Measurements from ENCODE around the gene TUBGCP5.

The TUBGCP5 gene

DNA sequence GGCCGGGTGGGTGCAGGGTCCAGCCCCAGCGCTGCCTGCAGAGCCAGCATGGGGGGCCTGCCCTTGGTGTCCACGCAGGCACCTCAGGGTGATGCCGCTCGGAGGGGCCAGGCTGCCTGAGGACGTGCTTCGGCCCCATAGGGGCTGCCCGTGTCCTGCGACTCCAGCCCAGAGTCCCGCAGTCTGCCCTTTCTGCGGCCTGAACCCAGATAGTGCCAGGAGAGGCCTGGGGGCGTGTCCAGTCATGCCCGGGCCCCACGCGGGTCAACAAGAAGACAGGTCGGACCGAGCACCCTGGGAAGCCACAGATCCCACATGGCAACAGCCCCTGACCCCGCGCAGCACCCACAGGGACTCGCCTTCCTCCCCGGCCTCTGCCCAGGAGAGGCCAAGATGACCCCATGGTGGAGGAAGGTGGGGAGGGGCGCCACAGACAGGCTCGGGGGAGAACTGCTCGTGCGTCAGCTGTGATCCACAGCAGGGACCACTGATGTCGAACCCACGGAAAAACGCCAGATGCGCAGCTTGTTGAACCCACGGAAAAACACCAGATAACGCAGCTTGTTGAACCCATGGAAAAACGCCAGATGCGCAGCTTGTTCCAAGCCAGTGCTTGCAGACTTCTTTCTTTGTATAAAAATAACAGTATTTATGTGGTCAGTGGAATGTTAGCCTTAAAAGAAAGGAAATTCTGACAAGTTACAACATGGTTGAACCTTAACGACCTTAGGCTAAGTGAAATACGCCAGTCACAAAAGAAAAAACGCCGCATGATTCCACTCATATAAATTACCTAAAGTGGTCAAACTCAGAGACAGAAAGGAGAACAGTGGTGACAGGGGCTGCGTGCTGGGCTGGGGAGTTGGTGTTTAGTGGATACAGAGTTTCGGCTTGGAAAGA lies 87.7 kb downstream of the TUBGCP5 start:
- DNase-seq = no peak

DNA sequence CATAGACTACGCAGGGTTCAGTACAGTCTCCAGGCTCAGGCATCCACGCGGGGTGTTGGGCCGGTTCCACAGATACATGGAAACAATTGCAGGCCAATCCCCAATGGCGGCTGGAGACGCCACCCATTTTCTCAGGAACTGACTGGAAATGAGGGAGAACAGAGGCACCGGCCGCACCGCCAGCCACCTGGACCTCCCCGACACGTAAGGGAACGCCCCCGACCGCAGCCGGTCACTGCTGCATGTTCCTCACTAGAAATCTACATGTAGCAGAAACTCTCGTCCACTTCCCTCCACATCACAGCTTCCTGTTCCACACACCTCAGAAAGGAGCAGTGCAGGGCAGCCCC lies 88.4 kb downstream of the TUBGCP5 start:
- DNase-seq = no peak

DNA sequence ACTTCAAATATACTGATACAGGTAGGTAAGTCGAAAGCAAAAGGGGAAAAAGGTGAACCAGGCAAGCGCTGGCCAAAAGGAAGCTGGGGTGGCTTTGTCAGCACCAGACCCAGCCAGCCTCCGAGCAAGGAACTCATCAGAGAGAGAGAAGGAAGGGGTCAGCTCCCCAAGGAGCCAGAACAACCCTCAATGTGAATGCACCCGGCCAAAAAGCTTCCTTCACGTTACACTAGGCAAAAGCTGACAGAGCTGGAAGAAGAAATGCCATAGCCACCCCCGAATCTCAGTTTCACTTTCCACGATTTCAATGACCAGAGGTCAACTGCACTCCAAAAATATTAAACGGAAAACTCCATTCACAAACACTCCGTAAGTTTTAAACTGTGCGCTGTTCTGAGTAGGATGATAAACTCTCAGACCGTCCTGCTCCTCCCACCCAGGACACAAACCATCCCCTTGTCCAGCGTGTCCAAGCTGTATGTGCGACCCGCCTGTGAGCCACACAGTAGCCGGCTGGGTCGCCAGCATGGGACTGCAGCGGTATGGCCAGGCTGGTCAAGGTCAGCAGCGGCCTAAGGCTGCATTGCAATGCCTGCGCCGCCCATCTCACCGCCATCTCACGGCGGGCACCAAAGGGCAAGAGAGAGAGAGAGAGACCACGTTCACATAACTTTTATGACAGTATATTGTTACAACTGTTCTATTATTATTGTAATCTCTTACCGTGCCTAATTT lies 88.9 kb downstream of the TUBGCP5 start:
- no peak for DNase-seq
